HFFc6 (cell line): ENCODE results near the gene WSB1. TPM values are rescaled to one million over a fixed set of nuclear protein-coding genes. Genes with fewer than 3 reads are reported as not detected.
A peak's percentile ranks its signal among the peaks of the same experiment; 100 is the strongest.

ENCODE experiments used
- DNase-seq: peaks from one replicate; pipeline ENCODE4 v3.0.0-alpha.2; 2018
- H3K27ac Mint-ChIP-seq: 2 replicates; pipeline ENCODE4 v1.8.0; 2020; ENCODE audit warnings: mild to moderate bottlenecking, mixed read lengths
- H3K27me3 Mint-ChIP-seq: 2 replicates; pipeline ENCODE4 v1.8.0; 2021; ENCODE audit warnings: mild to moderate bottlenecking, moderate library complexity, mixed read lengths; ENCODE audit not compliant: insufficient read depth
- H3K36me3 Mint-ChIP-seq: 2 replicates; pipeline ENCODE4 v1.8.0; 2021; ENCODE audit warnings: low read depth, mixed read lengths
- H3K4me1 Mint-ChIP-seq: 2 replicates; pipeline ENCODE4 v1.8.0; 2020; ENCODE audit warnings: low read depth, mixed read lengths
- H3K4me3 Mint-ChIP-seq: 2 replicates; pipeline ENCODE4 v1.8.0; 2020; ENCODE audit warnings: mild to moderate bottlenecking, moderate library complexity, mixed read lengths
- H3K9me3 Mint-ChIP-seq: 2 replicates; pipeline ENCODE4 v1.8.0; 2020; ENCODE audit warnings: mild to moderate bottlenecking, mixed read lengths
- CTCF ChIP-seq: fragments of 200-600 bp; sonication (generic); IDR thresholded peaks from 2 replicates; pipeline ENCODE4 v1.5.0; 2021; ENCODE audit warnings: antibody characterized with exemption, mild to moderate bottlenecking
- total RNA-seq, 6 experiments: library from RNA; stranded (reverse); fragmentation: NEBNext Ultra II Directional; extraction: Animal tissue kit (Norgen Biotek cat#: 25700); gene quantifications; 2 replicates in 1 of 6; 3 replicates in 5 of 6; pipeline ENCODE4 v1.2.3, GENCODE V29; 2021

The WSB1 gene
- total RNA-seq, 6 experiments from 2014 or later, result 60.5 to 74.4 (median 66.5) TPM

GRCh38 chr17:27322690-27323508, 29.0 kb downstream of the WSB1 start:
- Mint-ChIP-seq H3K27ac (no peak overlapping the region), H3K36me3 (no peaks in the 10 kb centered on the region), H3K27me3 (peaks cover 2% of the 10 kb centered on the region), H3K9me3 (no peaks in the 10 kb centered on the region), H3K4me3 (no peak overlapping the region), H3K4me1 (peaks cover 16% of the 10 kb centered on the region)
- TF ChIP-seq CTCF, result no peak
- no peak for DNase-seq

DNA sequence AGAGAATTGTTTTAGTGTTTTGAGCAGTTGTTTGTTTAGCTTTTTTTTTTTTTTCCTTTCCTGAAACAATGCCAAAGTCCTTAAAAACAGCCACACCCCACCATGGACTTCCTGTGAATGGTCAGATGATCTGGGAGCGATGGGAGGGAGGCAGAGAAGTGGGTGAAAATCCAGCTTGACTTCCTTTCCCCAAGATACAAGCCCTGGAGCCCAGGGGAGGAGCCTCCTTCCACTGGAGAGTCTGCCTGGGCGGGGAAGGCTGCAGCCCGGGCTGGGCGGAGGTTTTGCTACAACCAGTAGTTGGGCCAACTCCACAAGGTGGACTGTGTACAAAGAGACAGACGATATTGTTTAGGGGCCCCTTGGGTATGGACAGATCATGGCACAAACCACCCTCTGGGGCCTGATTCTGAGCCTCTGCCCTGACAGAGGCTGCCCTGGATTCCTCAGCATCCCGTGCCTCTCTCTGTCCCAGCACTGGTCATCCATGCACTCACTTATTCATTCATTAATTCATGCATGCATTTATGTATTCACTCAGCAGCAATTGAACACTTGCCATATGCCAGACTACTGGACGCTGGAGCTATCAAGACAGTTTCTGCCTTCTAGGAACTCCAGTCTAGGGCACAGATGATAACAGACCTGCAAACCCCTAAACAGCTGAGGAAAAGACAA, 29.8 kb downstream of the WSB1 start:
- TF ChIP-seq CTCF, result no peak
- Mint-ChIP-seq H3K4me1 (peaks cover 16% of the 10 kb centered on the region), H3K27ac (no peak overlapping the region), H3K4me3 (no peak overlapping the region), H3K9me3 (no peaks in the 10 kb centered on the region), H3K27me3 (peaks cover 2% of the 10 kb centered on the region), H3K36me3 (no peaks in the 10 kb centered on the region)
- peak; percentile 22 for DNase-seq

DNA sequence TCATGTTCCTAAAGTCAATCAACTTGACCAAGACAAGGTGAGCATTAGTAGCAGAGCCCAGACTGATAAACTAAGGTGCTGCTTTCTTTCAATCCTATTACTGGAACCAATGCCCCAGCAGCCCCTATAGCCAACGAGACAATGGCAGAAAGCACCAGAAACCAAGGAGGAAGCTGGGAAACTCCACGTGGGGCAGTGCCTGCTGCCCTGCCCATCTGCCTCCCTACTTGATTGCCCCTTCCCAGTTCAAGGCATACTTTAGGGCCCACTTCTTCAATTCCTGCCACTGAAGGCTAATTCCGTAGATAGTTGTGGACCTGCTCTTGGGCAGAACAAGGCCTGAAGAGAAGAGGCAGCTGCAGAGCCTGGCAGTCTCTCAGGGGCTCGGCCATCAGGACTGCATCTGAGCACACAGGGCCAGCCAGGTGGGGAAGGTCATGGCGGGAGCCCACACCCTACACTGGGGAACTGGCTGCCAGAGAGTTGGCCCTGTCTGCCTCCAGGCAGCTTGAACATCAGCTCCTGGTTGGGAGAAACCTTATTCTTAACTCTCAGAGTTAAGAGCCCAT, 30.9 kb downstream of the WSB1 start:
- TF ChIP-seq CTCF, result no peak
- Mint-ChIP-seq H3K36me3 (no peaks in the 10 kb centered on the region), H3K4me1 (peaks cover 9% of the 10 kb centered on the region), H3K9me3 (no peaks in the 10 kb centered on the region), H3K4me3 (no peak overlapping the region), H3K27me3 (peaks cover 6% of the 10 kb centered on the region), H3K27ac (no peak overlapping the region)
- DNase-seq, result no peak

DNA sequence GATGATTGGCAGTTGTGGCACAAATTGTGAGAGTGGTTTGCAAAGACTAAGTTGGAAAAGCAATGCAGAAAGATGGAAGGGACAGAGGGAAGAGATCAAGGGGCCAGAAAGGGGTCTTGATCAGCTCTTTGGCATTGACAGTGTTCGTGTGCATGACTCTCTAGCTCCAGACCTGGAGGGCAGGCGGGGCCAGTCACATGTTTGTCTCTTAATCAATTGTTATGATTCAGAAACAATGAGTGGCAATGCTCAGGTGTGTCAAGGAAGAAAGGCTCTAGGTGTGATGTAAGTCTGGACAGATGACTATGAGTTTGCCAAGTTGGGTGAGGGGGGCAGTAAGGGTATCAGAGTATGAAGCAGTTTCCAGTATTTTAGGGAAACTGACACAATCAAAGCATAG, 32.1 kb downstream of the WSB1 start:
- Mint-ChIP-seq H3K9me3 (no peaks in the 10 kb centered on the region), H3K27ac (no peak overlapping the region), H3K4me1 (peaks cover 8% of the 10 kb centered on the region), H3K36me3 (no peaks in the 10 kb centered on the region), H3K4me3 (no peak overlapping the region), H3K27me3 (peaks cover 6% of the 10 kb centered on the region)
- no peak for TF ChIP-seq CTCF
- DNase-seq, result no peak

DNA sequence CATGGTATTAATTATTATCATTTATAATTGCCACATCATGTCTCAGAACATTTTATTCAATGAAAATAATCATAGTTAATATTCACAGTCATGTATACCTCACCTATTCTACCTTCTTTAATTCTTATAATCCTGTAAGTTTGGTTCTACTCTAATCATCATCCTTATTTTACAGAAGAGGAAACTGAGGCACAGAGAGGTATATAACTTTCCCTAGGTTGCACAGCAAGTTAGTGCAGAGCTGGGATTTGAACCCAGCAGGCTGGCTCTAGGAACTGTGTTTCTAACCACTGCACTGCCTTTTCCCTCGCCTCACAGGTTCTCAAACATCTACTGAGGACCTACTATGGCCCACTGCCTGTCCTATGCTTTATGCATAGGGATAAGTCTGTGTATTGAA, 32.7 kb downstream of the WSB1 start:
- H3K36me3 Mint-ChIP-seq, result no peaks in the 10 kb centered on the region
- H3K27me3 Mint-ChIP-seq, result peaks cover 6% of the 10 kb centered on the region
- TF ChIP-seq CTCF, result no peak

More for the DNA sequence above, 32.7 kb downstream of the WSB1 start:
- DNase-seq, result no peak
- Mint-ChIP-seq H3K9me3 (no peaks in the 10 kb centered on the region), H3K4me3 (no peak overlapping the region), H3K27ac (no peak overlapping the region), H3K4me1 (peaks cover 12% of the 10 kb centered on the region)
